ENCODE measurements around the gene DNHD1.
A peak's percentile ranks its signal among the peaks of the same experiment; 100 is the strongest.

The DNHD1 gene

GRCh38 chr11:6563667-6564066, 66.6 kb downstream of the DNHD1 start:
- no peak for DNase-seq (ENCODE audit: low read depth, low spot score)

GRCh38 chr11:6565325-6565724, 68.2 kb downstream of the DNHD1 start:
- DNase-seq (ENCODE audit: low read depth, low spot score): no peak

- no peak for DNase-seq (ENCODE audit: low read depth, low spot score)
These were observed 69.1 kb downstream of the DNHD1 start for GRCh38 chr11:6565988-6566703.

- no peak for DNase-seq (ENCODE audit: low read depth, low spot score)
These were observed 69.8 kb downstream of the DNHD1 start for GRCh38 chr11:6566704-6567370.

DNA sequence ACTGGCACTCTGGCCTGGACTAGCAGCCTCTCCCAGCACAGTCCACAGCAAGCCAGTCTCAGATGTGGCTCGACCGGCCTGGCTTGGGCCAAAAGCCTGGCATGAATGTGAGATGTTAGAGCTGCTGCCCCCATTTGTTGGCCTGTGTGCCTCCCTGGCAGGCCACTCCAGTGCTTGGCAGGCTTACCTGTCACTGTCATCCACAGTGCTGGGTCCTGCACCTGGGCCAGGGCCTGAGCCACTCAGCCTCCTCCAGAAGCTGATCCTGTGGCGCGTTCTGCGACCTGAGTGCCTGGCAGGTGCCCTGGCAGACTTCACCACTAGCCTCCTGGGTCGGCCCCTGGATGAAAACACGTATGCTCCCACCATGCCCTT, 70.3 kb downstream of the DNHD1 start:
- no peak for DNase-seq (ENCODE audit: low read depth, low spot score)

DNA sequence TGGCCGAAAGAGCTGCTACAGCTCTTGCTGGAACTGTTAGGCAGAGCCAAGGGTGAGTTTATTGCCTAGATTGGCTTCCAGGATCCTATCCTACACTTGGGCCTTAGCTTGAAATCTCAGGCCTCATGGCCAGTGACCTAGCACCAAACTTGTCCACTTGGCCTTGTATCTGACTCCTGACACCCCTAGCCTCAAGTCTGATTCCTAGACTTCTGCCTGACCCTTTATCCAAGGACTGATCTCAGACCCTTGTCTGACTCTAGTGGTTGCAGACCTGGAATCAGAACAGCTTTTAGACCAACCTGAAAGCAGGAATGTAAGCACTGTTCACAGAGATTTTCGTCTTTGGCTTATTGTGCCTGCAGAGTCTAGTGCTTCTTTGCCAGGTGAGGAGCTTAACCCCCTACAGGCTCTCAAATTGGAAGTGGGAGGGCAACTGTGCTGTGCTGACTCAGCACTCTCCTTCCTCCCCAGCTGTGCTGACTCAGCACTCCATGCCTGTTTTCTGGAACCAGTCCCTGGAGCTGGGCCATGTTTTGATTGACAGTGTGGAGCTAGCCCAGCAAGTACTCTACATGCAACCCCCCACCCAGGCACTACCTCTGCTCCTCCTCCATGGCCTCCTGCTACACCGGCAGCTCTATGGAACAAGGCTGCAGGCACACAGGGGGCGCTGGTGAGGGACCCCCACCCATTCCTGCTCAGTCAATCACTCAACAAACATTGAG, 71.3 kb downstream of the DNHD1 start:
- peak; percentile 63 for DNase-seq (ENCODE audit: low read depth, low spot score)

DNA sequence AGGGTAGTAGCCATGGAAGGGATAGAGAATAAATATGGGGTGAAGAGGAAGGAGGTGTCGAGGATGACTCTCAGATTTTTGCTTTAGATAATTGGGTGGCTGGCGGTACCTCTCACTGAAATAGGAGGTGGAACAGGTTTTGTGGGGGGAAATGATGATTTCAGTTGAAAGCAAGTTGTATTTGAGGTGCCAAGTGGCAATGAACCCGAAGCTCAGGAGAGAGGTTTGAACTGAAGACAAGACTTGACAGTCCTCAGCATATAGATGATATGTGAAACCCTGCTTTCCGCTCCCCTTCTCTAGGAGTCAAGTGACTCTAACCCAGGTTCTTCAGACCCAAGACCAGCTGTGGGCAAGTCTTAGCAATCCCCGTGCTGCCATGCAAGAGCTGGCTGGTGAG, 72.6 kb downstream of the DNHD1 start:
- no peak for DNase-seq (ENCODE audit: low read depth, low spot score)

- DNase-seq (ENCODE audit: low read depth, low spot score): no peak
These were observed 73.8 kb downstream of the DNHD1 start for GRCh38 chr11:6570691-6571427.

GRCh38 chr11:6571434-6572008, 74.4 kb downstream of the DNHD1 start:
- DNase-seq (ENCODE audit: low read depth, low spot score): no peak

DNA sequence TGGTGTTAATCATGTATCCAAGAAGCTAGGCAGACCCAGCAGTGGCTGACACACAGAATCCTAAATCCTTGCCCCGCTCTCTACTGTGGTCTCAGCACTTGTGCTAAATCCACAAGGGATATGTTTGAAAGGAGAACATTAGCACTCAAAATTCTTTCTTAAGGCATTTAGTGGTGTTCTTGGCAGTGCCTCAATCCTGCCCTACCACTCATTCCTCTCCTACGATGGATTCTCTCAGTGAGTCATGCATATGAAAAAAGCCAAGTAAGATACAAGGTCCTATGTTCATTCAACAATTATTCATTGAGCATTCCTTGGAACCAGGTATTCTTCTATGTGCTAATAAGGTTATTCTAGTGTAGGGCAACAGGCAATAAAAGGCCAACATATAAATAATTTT, 75.1 kb downstream of the DNHD1 start:
- DNase-seq (ENCODE audit: low read depth, low spot score): no peak

DNA sequence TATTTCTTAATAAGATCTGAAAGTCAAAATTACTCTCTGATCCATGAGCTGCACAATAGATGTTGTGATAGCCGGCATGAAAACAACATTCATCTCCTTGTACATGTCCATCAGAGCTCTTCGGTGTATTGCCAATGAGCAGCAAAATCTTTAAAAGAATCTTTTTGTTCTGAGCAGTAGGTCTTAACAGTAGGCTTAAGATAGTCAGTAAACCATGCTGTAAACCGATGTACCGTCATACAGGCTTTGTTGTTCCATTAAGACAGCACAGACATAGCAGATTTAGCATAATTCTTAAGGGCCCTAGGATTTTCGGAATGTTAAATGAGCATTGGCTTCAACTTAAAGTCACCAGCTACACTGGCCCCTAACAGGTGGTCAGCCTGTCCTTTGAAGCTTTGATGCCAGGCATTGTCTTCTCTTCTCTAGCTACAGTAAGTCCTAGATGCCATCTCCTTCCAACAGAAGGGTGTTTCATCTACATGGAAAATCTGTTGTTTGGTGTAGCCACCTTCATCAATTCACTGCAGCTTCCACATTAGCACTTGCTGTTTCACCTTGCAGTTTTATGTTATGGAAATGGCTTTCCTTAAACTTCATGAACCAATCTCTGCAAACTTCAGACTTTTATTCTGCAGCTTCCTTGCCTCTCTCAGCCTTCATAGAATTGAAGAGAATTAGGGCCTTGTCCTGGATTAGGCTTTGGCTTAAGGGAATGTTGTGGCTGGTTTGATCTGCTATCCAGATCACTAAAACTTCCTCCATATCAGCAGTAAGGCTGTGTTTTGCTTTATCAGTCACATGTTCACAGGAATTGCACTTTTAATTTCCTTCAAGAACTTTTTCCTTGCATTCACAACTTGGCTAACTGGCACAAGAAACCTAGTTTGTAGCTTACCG, 78.0 kb downstream of the DNHD1 start:
- DNase-seq (ENCODE audit: low read depth, low spot score): no peak

GRCh38 chr11:6576471-6577373, 79.6 kb downstream of the DNHD1 start:
- peak; percentile 41 for DNase-seq (ENCODE audit: low read depth, low spot score)

- DNase-seq (ENCODE audit: low read depth, low spot score): no peak
These were observed 81.1 kb downstream of the DNHD1 start for GRCh38 chr11:6578134-6578533.

DNA sequence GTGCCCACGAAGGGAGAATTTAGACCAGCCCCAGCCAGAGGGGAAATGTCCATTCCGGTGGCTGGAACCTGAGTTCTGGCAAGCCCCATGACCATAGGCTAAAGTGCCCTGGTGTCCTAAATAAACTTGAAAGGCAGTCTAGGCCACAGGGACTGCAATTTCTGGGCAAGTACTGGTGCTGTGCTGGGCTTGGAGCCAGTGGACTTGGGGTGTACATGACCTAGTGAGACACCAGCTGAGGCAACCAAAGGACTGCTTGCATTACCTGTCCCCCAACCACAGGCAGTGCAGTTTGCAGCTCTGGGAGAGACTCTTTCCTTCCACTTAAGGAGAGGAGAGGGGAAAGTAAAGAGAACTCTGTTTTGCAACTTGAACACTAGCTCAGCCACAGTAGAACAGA, 82.6 kb downstream of the DNHD1 start:
- DNase-seq (ENCODE audit: low read depth, low spot score): no peak

DNA sequence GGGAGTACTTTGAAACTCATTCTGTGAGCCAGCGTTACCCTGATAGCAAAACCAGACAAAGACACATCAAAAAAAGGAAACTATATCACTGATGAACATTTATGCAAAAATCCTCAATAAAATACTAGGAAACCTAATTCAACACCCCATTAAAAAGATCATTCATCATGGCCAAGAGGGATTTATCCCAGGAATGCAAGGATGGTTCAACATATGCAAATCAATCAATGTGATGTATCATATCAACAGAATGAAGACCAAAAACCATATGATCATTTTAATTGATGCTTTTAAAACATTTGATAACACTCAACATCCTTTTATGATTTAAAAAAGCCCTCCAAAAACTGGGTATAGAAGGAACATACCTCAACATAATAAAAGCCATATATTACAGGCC, 86.5 kb downstream of the DNHD1 start:
- DNase-seq (ENCODE audit: low read depth, low spot score): no peak

- no peak for DNase-seq (ENCODE audit: low read depth, low spot score)
These were observed 87.4 kb downstream of the DNHD1 start for GRCh38 chr11:6584528-6584927.

DNA sequence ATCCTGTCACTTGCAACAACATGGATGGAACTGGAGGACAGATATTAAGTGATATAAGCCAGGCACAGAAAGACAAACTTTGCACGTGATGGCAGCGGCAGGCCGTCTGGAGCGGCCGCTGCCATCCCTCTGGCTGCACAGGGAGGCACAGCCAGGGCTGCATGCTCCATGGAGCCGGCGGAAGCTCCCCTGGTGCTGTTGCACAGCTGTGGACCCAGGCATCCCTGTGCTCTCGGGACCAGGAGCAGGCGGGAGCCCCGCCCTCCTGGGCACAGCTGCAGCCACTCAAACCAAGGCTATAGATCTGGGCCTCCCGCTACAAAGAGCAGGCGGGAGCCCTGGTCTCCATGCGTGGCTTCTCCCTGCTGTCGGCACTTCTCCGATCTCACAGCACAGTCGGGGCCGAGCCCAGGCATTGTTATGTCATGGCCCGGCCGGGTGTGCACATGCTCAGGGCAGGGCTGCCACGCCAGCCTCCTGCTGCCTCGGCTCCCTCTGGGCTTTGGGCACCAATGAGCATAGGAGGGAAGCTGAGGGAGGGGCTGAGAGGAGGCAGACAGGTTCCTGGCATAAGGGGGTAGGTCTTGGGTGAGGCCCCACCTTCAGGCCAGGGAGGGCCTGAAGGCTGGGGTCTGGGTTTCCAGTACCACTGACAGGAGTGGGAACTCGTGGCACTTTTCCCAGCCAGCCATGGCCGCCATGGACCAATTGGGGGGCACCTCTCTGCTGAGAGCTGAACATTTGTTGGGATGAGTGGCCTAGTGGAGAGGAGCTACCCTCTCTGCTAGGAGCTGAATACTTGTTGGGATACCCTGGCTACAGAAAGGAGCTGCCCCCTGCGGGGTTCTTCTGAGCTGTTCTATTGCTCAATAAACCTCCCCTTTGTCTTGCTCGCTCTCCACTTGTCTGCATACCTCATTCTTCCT, 89.6 kb downstream of the DNHD1 start:
- no peak for DNase-seq (ENCODE audit: low read depth, low spot score)

GRCh38 chr11:6587360-6587953, 90.4 kb downstream of the DNHD1 start:
- DNase-seq (ENCODE audit: low read depth, low spot score): no peak

Data from brain pericyte (primary cell).